Measurements from ENCODE around the gene GINS3. TPM values are rescaled to one million over a fixed set of nuclear protein-coding genes. Genes with fewer than 3 reads are reported as not detected.
"Not testable (repeated sequence)": the region's sequence is repeated elsewhere in the genome, so short reads cannot be mapped to it uniquely, and the experiment has no call there.

Gene GINS3
- total RNA-seq, 1 donor from 2014 or later = 22.2 TPM

DNA sequence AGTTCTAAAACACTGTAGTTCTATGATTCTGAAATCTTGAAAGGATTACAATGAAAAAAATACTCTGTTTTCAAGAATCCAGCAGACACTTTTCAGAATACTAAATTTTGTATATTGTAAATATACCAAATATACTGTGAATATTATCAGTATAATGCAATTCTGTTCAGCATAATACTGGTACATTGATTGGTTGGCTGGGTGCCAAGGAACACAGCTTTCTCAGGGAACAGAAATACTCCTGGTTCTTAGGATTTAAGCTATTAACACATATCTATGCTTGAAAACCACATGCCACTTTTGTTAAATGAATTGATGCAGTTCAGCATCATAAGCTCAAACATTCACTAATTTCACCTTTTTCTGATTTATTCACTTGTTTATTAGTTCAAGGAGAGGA, 2.5 kb upstream of the GINS3 start:
- no peak overlapping the region for H3K27ac Mint-ChIP-seq (ENCODE audit: unreplicated experiment)
- no peak for DNase-seq (ENCODE audit: low read depth, low spot score)
- H3K4me1 Mint-ChIP-seq = peaks cover 23% of the 10 kb centered on the region
- TF ChIP-seq, protein P1, sequence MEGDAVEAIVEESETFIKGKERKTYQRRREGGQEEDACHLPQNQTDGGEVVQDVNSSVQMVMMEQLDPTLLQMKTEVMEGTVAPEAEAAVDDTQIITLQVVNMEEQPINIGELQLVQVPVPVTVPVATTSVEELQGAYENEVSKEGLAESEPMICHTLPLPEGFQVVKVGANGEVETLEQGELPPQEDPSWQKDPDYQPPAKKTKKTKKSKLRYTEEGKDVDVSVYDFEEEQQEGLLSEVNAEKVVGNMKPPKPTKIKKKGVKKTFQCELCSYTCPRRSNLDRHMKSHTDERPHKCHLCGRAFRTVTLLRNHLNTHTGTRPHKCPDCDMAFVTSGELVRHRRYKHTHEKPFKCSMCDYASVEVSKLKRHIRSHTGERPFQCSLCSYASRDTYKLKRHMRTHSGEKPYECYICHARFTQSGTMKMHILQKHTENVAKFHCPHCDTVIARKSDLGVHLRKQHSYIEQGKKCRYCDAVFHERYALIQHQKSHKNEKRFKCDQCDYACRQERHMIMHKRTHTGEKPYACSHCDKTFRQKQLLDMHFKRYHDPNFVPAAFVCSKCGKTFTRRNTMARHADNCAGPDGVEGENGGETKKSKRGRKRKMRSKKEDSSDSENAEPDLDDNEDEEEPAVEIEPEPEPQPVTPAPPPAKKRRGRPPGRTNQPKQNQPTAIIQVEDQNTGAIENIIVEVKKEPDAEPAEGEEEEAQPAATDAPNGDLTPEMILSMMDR (conservative IDR thresholded peaks at IDR 0.05) = no peak
- peaks cover 6% of the 10 kb centered on the region for H3K9me3 Mint-ChIP-seq
- peak overlapping the region; percentile 36 for H3K4me3 Mint-ChIP-seq
- H3K36me3 Mint-ChIP-seq (ENCODE audit: low read depth) = peaks cover 18% of the 10 kb centered on the region
- H3K27me3 Mint-ChIP-seq (ENCODE audit: low read depth) = peaks cover 42% of the 10 kb centered on the region

DNA sequence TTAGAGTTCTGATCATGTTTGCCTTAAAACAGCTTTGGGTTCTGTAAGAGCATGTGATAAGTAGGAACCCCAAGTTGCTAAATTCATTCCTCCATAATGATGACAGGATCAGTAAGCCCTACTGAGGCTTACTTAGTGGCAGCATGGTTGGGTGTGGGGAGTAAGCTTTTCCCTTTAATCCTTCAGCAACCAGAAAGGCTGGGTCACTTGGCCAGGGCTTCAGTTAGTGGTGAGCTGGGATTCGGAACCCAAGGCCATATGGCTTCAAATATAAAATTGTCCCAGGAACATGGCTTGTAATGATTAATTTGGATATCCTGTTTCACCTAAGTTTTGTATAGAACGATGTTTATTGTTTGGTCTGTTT, 850 bp downstream of the GINS3 start:
- H3K4me3 Mint-ChIP-seq = peak overlapping the region; percentile 99
- H3K36me3 Mint-ChIP-seq (ENCODE audit: low read depth) = peaks cover 25% of the 10 kb centered on the region
- H3K27ac Mint-ChIP-seq (ENCODE audit: unreplicated experiment) = peak overlapping the region; percentile 99
- no peak for DNase-seq (ENCODE audit: low read depth, low spot score)
- H3K4me1 Mint-ChIP-seq = peaks cover 24% of the 10 kb centered on the region
- TF ChIP-seq, protein P1 (conservative IDR thresholded peaks at IDR 0.05) = no peak
- H3K9me3 Mint-ChIP-seq = peaks cover 11% of the 10 kb centered on the region
- H3K27me3 Mint-ChIP-seq (ENCODE audit: low read depth) = peaks cover 36% of the 10 kb centered on the region

- Mint-ChIP-seq H3K9me3 (peaks cover 11% of the 10 kb centered on the region), H3K36me3 (ENCODE audit: low read depth) (peaks cover 38% of the 10 kb centered on the region), H3K4me1 (peaks cover 22% of the 10 kb centered on the region)
- H3K4me3 Mint-ChIP-seq; DNase-seq (ENCODE audit: low read depth, low spot score); H3K27me3 Mint-ChIP-seq (ENCODE audit: low read depth); H3K27ac Mint-ChIP-seq (ENCODE audit: unreplicated experiment): not testable (repeated sequence)
Measured at GRCh38 chr16:58396897-58397296, 4.6 kb downstream of the GINS3 start.

DNA sequence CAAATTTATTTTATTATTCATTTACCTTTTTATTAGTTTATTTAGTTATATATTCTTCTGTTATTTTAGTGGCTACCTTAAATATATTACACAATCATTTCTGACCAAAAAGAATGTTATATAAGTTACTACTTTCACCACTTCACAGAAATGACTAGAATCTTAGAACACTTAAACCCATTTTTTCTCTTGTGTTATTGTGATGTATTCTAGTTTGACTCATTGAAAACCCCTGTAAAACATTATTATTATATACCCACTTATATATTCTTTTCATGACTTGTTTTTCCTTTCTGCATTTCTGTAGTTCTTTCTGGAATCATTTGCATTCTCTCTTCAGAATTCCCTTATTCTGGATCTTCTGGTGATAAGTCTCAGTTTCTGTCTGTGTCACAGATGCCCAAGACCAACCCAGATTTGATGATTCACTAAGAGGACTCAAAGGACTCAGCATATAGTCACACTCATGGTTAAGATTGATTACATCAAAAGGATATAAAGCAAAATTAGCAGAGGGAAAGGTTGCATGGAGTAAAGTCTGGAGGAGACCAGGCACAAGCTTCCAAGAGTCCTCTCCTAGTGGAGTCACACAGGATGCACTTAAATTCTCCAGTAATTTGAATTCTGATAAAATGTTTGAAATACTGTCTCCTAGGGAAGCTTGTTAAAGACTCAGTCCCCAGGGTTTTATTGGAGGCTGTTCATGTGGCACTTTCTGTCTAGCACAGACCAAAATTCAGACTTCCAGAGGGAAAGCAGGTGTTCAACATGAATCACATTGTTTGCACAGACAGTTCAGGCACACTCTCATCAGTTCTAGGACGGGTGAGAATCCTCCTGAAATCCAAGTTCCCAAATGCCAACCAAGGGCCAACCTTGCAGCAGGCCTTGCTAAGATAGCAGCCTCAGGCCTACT, 7.7 kb downstream of the GINS3 start:
- H3K36me3 Mint-ChIP-seq (ENCODE audit: low read depth) = peaks cover 36% of the 10 kb centered on the region
- no peak overlapping the region for H3K4me3 Mint-ChIP-seq
- TF ChIP-seq, protein P1 (conservative IDR thresholded peaks at IDR 0.05) = no peak
- no peak overlapping the region for H3K27ac Mint-ChIP-seq (ENCODE audit: unreplicated experiment)
- no peak for DNase-seq (ENCODE audit: low read depth, low spot score)
- no peaks in the 10 kb centered on the region for H3K27me3 Mint-ChIP-seq (ENCODE audit: low read depth)
- H3K9me3 Mint-ChIP-seq = peaks cover 8% of the 10 kb centered on the region
- no peaks in the 10 kb centered on the region for H3K4me1 Mint-ChIP-seq

- H3K27ac Mint-ChIP-seq (ENCODE audit: unreplicated experiment); DNase-seq (ENCODE audit: low read depth, low spot score); H3K4me3 Mint-ChIP-seq; H3K4me1 Mint-ChIP-seq; H3K27me3 Mint-ChIP-seq (ENCODE audit: low read depth); H3K9me3 Mint-ChIP-seq: not testable (repeated sequence)
- peaks cover 33% of the 10 kb centered on the region for H3K36me3 Mint-ChIP-seq (ENCODE audit: low read depth)
Measured at GRCh38 chr16:58401305-58401704, 9.0 kb downstream of the GINS3 start.

- peaks cover 5% of the 10 kb centered on the region for H3K9me3 Mint-ChIP-seq
- H3K4me1 Mint-ChIP-seq = no peaks in the 10 kb centered on the region
- H3K4me3 Mint-ChIP-seq = no peak overlapping the region
- no peak overlapping the region for H3K27ac Mint-ChIP-seq (ENCODE audit: unreplicated experiment)
- DNase-seq (ENCODE audit: low read depth, low spot score) = no peak
- H3K36me3 Mint-ChIP-seq (ENCODE audit: low read depth) = peaks cover 33% of the 10 kb centered on the region
- TF ChIP-seq, protein P1 (conservative IDR thresholded peaks at IDR 0.05) = no peak
- no peaks in the 10 kb centered on the region for H3K27me3 Mint-ChIP-seq (ENCODE audit: low read depth)
Measured at GRCh38 chr16:58402796-58403195, 10.5 kb downstream of the GINS3 start.
